GM23338 (cell line): ENCODE data around the gene COL5A2. TPM values are rescaled to one million over a fixed set of nuclear protein-coding genes. Genes with fewer than 3 reads are reported as not detected.

Experiments used
- ATAC-seq: fragments of 200-7000 bp; cut with Tn5 transposase; 3 replicates; pipeline ENCODE4 v1.9.1; 2020
- DNase-seq: peaks from one replicate; pipeline ENCODE4 v3.0.0-alpha.2; 2015; ENCODE audit warnings: low spot score
- H2AFZ ChIP-seq: fragments of 200-600 bp; sonication (generic); 2 replicates; pipeline ENCODE4 v1.8.0; 2016; ENCODE audit warnings: antibody characterized with exemption, mild to moderate bottlenecking, moderate library complexity
- H3F3A ChIP-seq: fragments of 200-600 bp; sonication (generic); replicated peaks from 2 replicates; pipeline ENCODE4 v1.8.0; 2017; ENCODE audit warnings: antibody characterized with exemption, mixed run types, low read depth
- H3K27ac ChIP-seq: fragments of 200-600 bp; sonication (generic); 2 replicates; pipeline ENCODE4 v1.6.1; 2016; ENCODE audit warnings: low read depth
- H3K27me3 ChIP-seq: fragments of 200-600 bp; sonication (generic); 2 replicates; pipeline ENCODE4 v1.8.0; 2016; ENCODE audit warnings: mild to moderate bottlenecking, mixed run types, moderate library complexity; ENCODE audit not compliant: insufficient read depth
- H3K36me3 ChIP-seq: fragments of 200-600 bp; sonication (generic); 2 replicates; pipeline ENCODE4 v1.8.0; 2016; ENCODE audit warnings: mild to moderate bottlenecking; ENCODE audit not compliant: insufficient read depth
- H3K4me1 ChIP-seq: fragments of 200-600 bp; sonication (generic); 2 replicates; pipeline ENCODE4 v1.8.0; 2016; ENCODE audit warnings: mild to moderate bottlenecking, moderate library complexity; ENCODE audit not compliant: insufficient read depth
- H3K4me2 ChIP-seq: fragments of 200-600 bp; sonication (generic); 2 replicates; pipeline ENCODE4 v1.7.1; 2017; ENCODE audit warnings: mixed run types
- H3K4me3 ChIP-seq: fragments of 200-600 bp; sonication (generic); 2 replicates; pipeline ENCODE4 v1.6.1; 2016; ENCODE audit warnings: mixed run types
- H3K79me2 ChIP-seq: fragments of 200-600 bp; sonication (generic); replicated peaks from 2 replicates; pipeline ENCODE4 v1.8.0; 2017; ENCODE audit warnings: mild to moderate bottlenecking; ENCODE audit not compliant: insufficient read depth
- H3K9me2 ChIP-seq: fragments of 200-600 bp; sonication (generic); 2 replicates; pipeline ENCODE4 v1.8.0; 2017; ENCODE audit not compliant: insufficient read depth
- H4K20me1 ChIP-seq: fragments of 200-600 bp; sonication (generic); replicated peaks from 2 replicates; pipeline ENCODE4 v1.8.0; 2017; ENCODE audit warnings: mild to moderate bottlenecking; ENCODE audit not compliant: insufficient read depth
- H3K27ac Mint-ChIP-seq: 2 replicates; pipeline ENCODE4 v1.8.0; 2020; ENCODE audit warnings: inconsistent platforms, mild to moderate bottlenecking, moderate library complexity, mixed read lengths
- H3K27me3 Mint-ChIP-seq: 3 replicates; pipeline ENCODE4 v1.8.0; 2022; ENCODE audit warnings: low read depth, mild to moderate bottlenecking, moderate library complexity, mixed read lengths, inconsistent platforms; ENCODE audit not compliant: insufficient read depth, poor library complexity
- H3K36me3 Mint-ChIP-seq: 3 replicates; pipeline ENCODE4 v1.8.0; 2021; ENCODE audit warnings: low read depth, mild to moderate bottlenecking, inconsistent platforms, moderate library complexity, mixed read lengths
- H3K4me1 Mint-ChIP-seq: 3 replicates; pipeline ENCODE4 v1.8.0; 2020; ENCODE audit warnings: mild to moderate bottlenecking, inconsistent platforms, mixed read lengths
- H3K4me3 Mint-ChIP-seq: 3 replicates; pipeline ENCODE4 v1.8.0; 2021; ENCODE audit warnings: moderate library complexity, mild to moderate bottlenecking, inconsistent platforms, mixed read lengths
- H3K9me3 Mint-ChIP-seq: 3 replicates; pipeline ENCODE4 v1.8.0; 2020; ENCODE audit warnings: moderate library complexity, mild to moderate bottlenecking, inconsistent platforms, mixed read lengths
- CREB1 ChIP-seq: fragments of 250-450 bp; sonication (Bioruptor Pico); IDR thresholded peaks from 2 replicates; pipeline ENCODE4 v1.5.0; 2020; ENCODE audit warnings: low read depth, mild to moderate bottlenecking, moderate library complexity
- CTCF ChIP-seq, 2 experiments: fragments of 200-600 bp in 1 of 2; sonication (generic) in 1 of 2; conservative IDR thresholded peaks; 2 replicates each; pipeline versions ENCODE4 v1.5.1 to v1.6.1; 2016 to 2017; ENCODE audit warnings: antibody characterized with exemption in 2 of 2, low read depth in 2 of 2, mild to moderate bottlenecking in 2 of 2, moderate library complexity in 1 of 2
- EZH2 ChIP-seq: fragments of 200-600 bp; sonication (generic); IDR thresholded peaks from one replicate; pipeline ENCODE4 v1.8.0; 2017; ENCODE audit warnings: antibody characterized with exemption, mild to moderate bottlenecking, low read depth; ENCODE audit not compliant: unreplicated experiment
- EZH2phosphoT487 ChIP-seq: fragments of 200-600 bp; sonication (generic); IDR thresholded peaks from one replicate; pipeline ENCODE4 v1.8.1; 2018; ENCODE audit warnings: antibody characterized with exemption; ENCODE audit not compliant: unreplicated experiment
- POLR2AphosphoS5 ChIP-seq: IDR thresholded peaks from 2 replicates; pipeline ENCODE4 v1.6.1; 2016; ENCODE audit warnings: antibody characterized with exemption, low read depth
- ZNF331 ChIP-seq: fragments of 250-450 bp; sonication (Bioruptor Pico); IDR thresholded peaks from 2 replicates; pipeline ENCODE4 v1.5.0; 2020; ENCODE audit warnings: low read depth, mild to moderate bottlenecking, moderate library complexity
- polyA plus RNA-seq: library from polyadenylated mRNA; unstranded; fragments of >200 nt; fragmentation: Nextera tagmentation; extraction: Ambion mirVana; gene quantifications from 2 replicates; pipeline ENCODE4 v1.2.1, GENCODE V29; 2016
- total RNA-seq: library from RNA; depleted of rRNA; stranded (reverse); fragments of >200 nt; shearing (Covaris generic); gene quantifications from 2 replicates; pipeline ENCODE4 v1.2.3, GENCODE V29; 2014

The COL5A2 gene
- total and polyA plus RNA-seq, 2 experiments from 2014 or later: 6.7 to 19.7 TPM

- TF ChIP-seq ZNF331 (CRISPR knock-in tag): no peak
- TF ChIP-seq CTCF (conservative IDR thresholded peaks at IDR 0.05; ENCODE audit: low read depth in 2 of 2): no peak
These were observed 50.6 kb downstream of the COL5A2 start (continued) for GRCh38 chr2:189128970-189129369.

- Histone ChIP-seq H2AFZ (no peak overlapping the region), H3K79me2 (no peaks in the 10 kb centered on the region), H3K4me3 (no peak overlapping the region), H3K9me2 (no peaks in the 10 kb centered on the region), H3K27ac (no peak overlapping the region), H3F3A (no peaks in the 10 kb centered on the region), H4K20me1 (no peaks in the 10 kb centered on the region), H3K27me3 (no peaks in the 10 kb centered on the region), H3K36me3 (no peaks in the 10 kb centered on the region), H3K4me1 (no peaks in the 10 kb centered on the region; the same call in 1 of the 2 replicates), H3K4me2 (no peak overlapping the region)
- Mint-ChIP-seq H3K9me3 (no peaks in the 10 kb centered on the region), H3K36me3 (no peaks in the 10 kb centered on the region), H3K4me3 (no peak overlapping the region), H3K27me3 (no peaks in the 10 kb centered on the region), H3K4me1 (peaks cover 20% of the 10 kb centered on the region; the same call in 2 of the 3 replicates), H3K27ac (0 out of 2 replicates have a peak overlapping the region, but pooled peaks have one; percentile 68)
- DNase-seq (no peak), ATAC-seq (no peak)
- no peak for TF ChIP-seq EZH2
- no peak for TF ChIP-seq CTCF (conservative IDR thresholded peaks at IDR 0.05; ENCODE audit: low read depth in 2 of 2)
- TF ChIP-seq EZH2phosphoT487: no peak
- no peak for TF ChIP-seq CREB1 (CRISPR knock-in tag)
These were observed 51.8 kb downstream of the COL5A2 start for GRCh38 chr2:189127756-189128155.

GRCh38 chr2:189125195-189125594 is 54.4 kb downstream of the COL5A2 start:
- H3K4me1 ChIP-seq: no peaks in the 10 kb centered on the region; the same call in 1 of the 2 replicates

More at GRCh38 chr2:189125195-189125594, 54.4 kb downstream of the COL5A2 start:
- H3K4me3 ChIP-seq: no peak overlapping the region
- no peaks in the 10 kb centered on the region for H3F3A ChIP-seq
- no peak overlapping the region for H2AFZ ChIP-seq
- H4K20me1 ChIP-seq: no peaks in the 10 kb centered on the region
- ATAC-seq (no peak), DNase-seq (no peak)
- Mint-ChIP-seq H3K9me3 (no peaks in the 10 kb centered on the region), H3K4me1 (peaks cover 20% of the 10 kb centered on the region; the same call in 2 of the 3 replicates), H3K36me3 (no peaks in the 10 kb centered on the region), H3K4me3 (no peak overlapping the region), H3K27ac (no peak overlapping the region), H3K27me3 (no peaks in the 10 kb centered on the region)
- no peaks in the 10 kb centered on the region for H3K9me2 ChIP-seq
- H3K4me2 ChIP-seq: no peak overlapping the region
- no peaks in the 10 kb centered on the region for H3K79me2 ChIP-seq
- TF ChIP-seq POLR2AphosphoS5: no peak
- H3K27me3 ChIP-seq: no peaks in the 10 kb centered on the region
- no peak overlapping the region for H3K27ac ChIP-seq
- no peaks in the 10 kb centered on the region for H3K36me3 ChIP-seq
